B cell (primary cell): Measurements from ENCODE around the gene OGG1. TPM values are rescaled to one million over a fixed set of nuclear protein-coding genes. Genes with fewer than 3 reads are reported as not detected.

Source experiments
- ATAC-seq: fragments of 200-7000 bp; cut with Tn5 transposase; one replicate; pipeline ENCODE4 v1.10.0; 2021; ENCODE audit warnings: low read depth, mild to moderate bottlenecking, moderate number of reproducible peaks, moderate library complexity
- CTCF ChIA-PET: fragments of 350-600 bp; sonication (Branson Sonifier 250); formaldehyde crosslinking; loops from one replicate; lab custom pipeline; 2021; ENCODE audit warnings: antibody characterized with exemption, inconsistent platforms; lab: Charles Lee
- POLR2A ChIA-PET: fragments of 350-600 bp; sonication (Branson Sonifier 250); formaldehyde crosslinking; loops from one replicate; lab custom pipeline; 2021; ENCODE audit warnings: antibody characterized with exemption; lab: Charles Lee
- DNase-seq: peaks from one replicate; pipeline ENCODE4 v3.0.0; 2013
- H2AFZ ChIP-seq: 2 replicates; pipeline ENCODE4 v1.6.1; 2012; ENCODE audit warnings: mild to moderate bottlenecking, low read depth, low read length; ENCODE audit not compliant: insufficient read depth, poor library complexity, severe bottlenecking
- H3K27ac ChIP-seq, 2 donors: 1 replicate in 1 of 2; 2 replicates in 1 of 2; pipeline ENCODE4 v1.5.1; 2012 to 2013; ENCODE audit warnings: low read length in 2 of 2, mild to moderate bottlenecking in 2 of 2, moderate library complexity in 1 of 2
- H3K27me3 ChIP-seq, 4 experiments: fragments of 200-600 bp in 1 of 4; sonication (generic) in 1 of 4; replicated peaks in 1 of 4; 1 replicate in 2 of 4; 2 replicates in 2 of 4; pipeline versions ENCODE4 v1.6.1 to v1.7.0; 2013 to 2016; ENCODE audit warnings: low read length in 3 of 4, mild to moderate bottlenecking in 2 of 4, mixed read lengths in 1 of 4, moderate library complexity in 1 of 4; ENCODE audit not compliant: insufficient read depth in 4 of 4, control insufficient read depth in 3 of 4; ENCODE audit errors: control extremely low read depth in 1 of 4
- H3K36me3 ChIP-seq, 2 experiments: replicated peaks in 1 of 2; 1 replicate in 1 of 2; 2 replicates in 1 of 2; pipeline versions ENCODE4 v1.6.1 to v1.7.1; 2013; ENCODE audit warnings: low read length in 1 of 2; ENCODE audit not compliant: insufficient read depth in 2 of 2, control insufficient read depth in 1 of 2; ENCODE audit errors: control extremely low read depth in 1 of 2, extremely low read depth in 1 of 2
- H3K4me1 ChIP-seq, 2 donors: fragments of 200-600 bp in 1 of 2; sonication (generic) in 1 of 2; 1 replicate in 1 of 2; 2 replicates in 1 of 2; pipeline versions ENCODE4 v1.5.1 to v1.6.1; 2013 to 2017; ENCODE audit warnings: low read length in 2 of 2; ENCODE audit not compliant: control insufficient read depth in 2 of 2, insufficient read depth in 2 of 2
- H3K4me2 ChIP-seq: replicated peaks from 2 replicates; pipeline ENCODE3; 2012; ENCODE audit warnings: mild to moderate bottlenecking, low read depth, low read length; ENCODE audit not compliant: poor library complexity, severe bottlenecking
- H3K4me3 ChIP-seq, 5 experiments: fragments of 200-600 bp in 1 of 5; sonication (generic) in 1 of 5; 1 replicate in 3 of 5; 2 replicates in 2 of 5; pipeline versions ENCODE4 v1.5.1 to v1.7.0; 2011 to 2016; ENCODE audit warnings: low read length in 4 of 5, mild to moderate bottlenecking in 4 of 5, low read depth in 2 of 5, control low read depth in 1 of 5, moderate library complexity in 1 of 5; ENCODE audit not compliant: insufficient read depth in 1 of 5; ENCODE audit errors: control extremely low read depth in 1 of 5, extremely low read depth in 1 of 5
- H3K79me2 ChIP-seq: fragments of 200-600 bp; sonication (generic); one replicate; pipeline ENCODE4 v1.6.0; 2016; ENCODE audit warnings: low read length; ENCODE audit not compliant: control insufficient read depth, insufficient read depth
- H3K9ac ChIP-seq: fragments of 200-600 bp; sonication (generic); 2 replicates; pipeline ENCODE4 v1.6.1; 2017; ENCODE audit warnings: mild to moderate bottlenecking, low read length, moderate library complexity
- H3K9me3 ChIP-seq, 3 donors: one replicate each; pipeline versions ENCODE4 v1.6.1 to v1.7.1; 2013; ENCODE audit warnings: low read length in 2 of 3; ENCODE audit not compliant: control insufficient read depth in 2 of 3, insufficient read depth in 1 of 3; ENCODE audit errors: control extremely low read depth in 1 of 3
- H4K20me1 ChIP-seq: 2 replicates; pipeline ENCODE4 v1.6.0; 2012; ENCODE audit warnings: mild to moderate bottlenecking, low read length; ENCODE audit not compliant: insufficient read depth, control insufficient read depth, poor library complexity, severe bottlenecking
- H3K27ac Mint-ChIP-seq: one replicate; pipeline ENCODE4 v1.8.0; 2021; ENCODE audit warnings: mixed read lengths
- H3K27me3 Mint-ChIP-seq: one replicate; pipeline ENCODE4 v1.8.0; 2021; ENCODE audit warnings: mixed read lengths
- H3K4me1 Mint-ChIP-seq: one replicate; pipeline ENCODE4 v1.8.0; 2021; ENCODE audit warnings: mixed read lengths
- H3K4me3 Mint-ChIP-seq: one replicate; pipeline ENCODE4 v1.8.0; 2021; ENCODE audit warnings: mixed read lengths
- H3K9me3 Mint-ChIP-seq: one replicate; pipeline ENCODE4 v1.8.0; 2022; ENCODE audit warnings: mixed read lengths; ENCODE audit not compliant: insufficient read depth
- CTCF ChIP-seq: fragments of 200-600 bp; IDR thresholded peaks from one replicate; pipeline ENCODE4 v1.8.0; 2022; ENCODE audit warnings: antibody characterized with exemption, mild to moderate bottlenecking
- EZH2 ChIP-seq: IDR thresholded peaks from 2 replicates; pipeline ENCODE4 v1.6.1; 2012; ENCODE audit warnings: borderline replicate concordance, low read depth, mild to moderate bottlenecking, moderate library complexity, low read length; ENCODE audit not compliant: insufficient read depth, poor library complexity, severe bottlenecking
- WGBS: methylation state at CpG from one replicate; pipeline ENCODE4 v1.1.5; 2013; ENCODE audit warnings: missing lambda C conversion rate; ENCODE audit not compliant: insufficient coverage; 5-methylcytosine and 5-hydroxymethylcytosine counted together
- intact Hi-C: fragments of 100-400 bp; cut with micrococcal nuclease; formaldehyde crosslinking; loops from one replicate; pipeline ENCODE4 v1.10.0; 2022
- polyA plus RNA-seq: library from polyadenylated mRNA; depleted of rRNA; stranded (reverse); fragments of >200 nt; gene quantifications from 2 replicates; pipeline ENCODE4 v1.2.3, GENCODE V29; 2012
- total RNA-seq, 2 donors: library from RNA; stranded (reverse); fragments of 120-200 nt in 1 of 2; gene quantifications; 1 replicate in 1 of 2; 2 replicates in 1 of 2; pipeline versions ENCODE4 v1.2.3 to v1.2.4, GENCODE V29; 2013 to 2022

Gene OGG1
- total and polyA plus RNA-seq, 2 donors (not counting 1 experiment from before 2014, with no cell fraction given), result 45.6 to 81.6 TPM

GRCh38 chr3:9700536-9700935 is 49.2 kb upstream of the OGG1 start:
- Histone ChIP-seq H3K4me2 (no peak overlapping the region), H3K4me3 (no peak overlapping the region), H3K27ac (no peak overlapping the region), H3K4me1 (peaks cover 17 to 18% of the 10 kb centered on the region in 2 donors), H3K9ac (no peak overlapping the region), H2AFZ (no peak overlapping the region), H4K20me1 (peaks cover 55% of the 10 kb centered on the region), H3K79me2 (no peaks in the 10 kb centered on the region), H3K9me3 (peaks cover 0 to 10% (median 0%) of the 10 kb centered on the region in 3 donors), H3K27me3 (peaks cover 0 to 17% (median 6%) of the 10 kb centered on the region in 4 experiments), H3K36me3 (peaks cover 3 to 65% of the 10 kb centered on the region in 2 experiments)
- no peak for ATAC-seq
- WGBS, result no CpG with 5 or more reads among the region's 2 CpGs
- no peak for TF ChIP-seq CTCF
- no peak for TF ChIP-seq EZH2
- DNase-seq, result no peak
- intact Hi-C loops, result no loop called here
- peaks cover 11% of the 10 kb centered on the region for H3K27me3 Mint-ChIP-seq
- H3K4me1 Mint-ChIP-seq, result peaks cover 18% of the 10 kb centered on the region
- no peaks in the 10 kb centered on the region for H3K9me3 Mint-ChIP-seq
- H3K4me3 Mint-ChIP-seq, result no peak overlapping the region
- no peak overlapping the region for H3K27ac Mint-ChIP-seq
- ChIA-PET POLR2A (no interaction called here), CTCF (interaction anchor here (0.7 kb wide), 1 partner anchor 26 kb away, joined by 5 read pairs; no protein-coding TSS in a partner anchor)

- Histone ChIP-seq H3K4me2 (no peak overlapping the region), H3K27ac (no peak overlapping the region), H3K27me3 (peaks cover 0 to 17% (median 6%) of the 10 kb centered on the region in 4 experiments), H3K36me3 (peaks cover 2 to 61% of the 10 kb centered on the region in 2 experiments), H4K20me1 (peaks cover 53% of the 10 kb centered on the region), H3K4me1 (peaks cover 17 to 18% of the 10 kb centered on the region in 2 donors), H3K4me3 (no peak overlapping the region), H3K9me3 (peaks cover 0 to 10% (median 0%) of the 10 kb centered on the region in 3 donors), H3K79me2 (no peaks in the 10 kb centered on the region), H3K9ac (no peak overlapping the region), H2AFZ (no peak overlapping the region)
- ChIA-PET CTCF (no interaction called here), POLR2A (no interaction called here)
- peaks cover 18% of the 10 kb centered on the region for H3K4me1 Mint-ChIP-seq
- peaks cover 12% of the 10 kb centered on the region for H3K27me3 Mint-ChIP-seq
- no peaks in the 10 kb centered on the region for H3K9me3 Mint-ChIP-seq
- intact Hi-C loops, result no loop called here
- 97% methylated on average over 6 of the region's 7 CpGs for WGBS
- ATAC-seq (no peak), DNase-seq (no peak)
- H3K27ac Mint-ChIP-seq, result no peak overlapping the region
- no peak overlapping the region for H3K4me3 Mint-ChIP-seq
- no peak for TF ChIP-seq CTCF
- no peak for TF ChIP-seq EZH2
These were observed 48.7 kb upstream of the OGG1 start for GRCh38 chr3:9701006-9701405.
